Keratinocyte (primary cell): ENCODE data around the gene MAN1C1.

Experiments used
- EZH2 ChIP-seq: IDR thresholded peaks from one replicate; pipeline ENCODE4 v1.6.1; 2012; ENCODE audit warnings: inconsistent platforms, mild to moderate bottlenecking, low read length, moderate library complexity
- TF ChIP-seq, protein P1 (sequence below), 3 experiments: IDR thresholded peaks in 1 of 3; conservative IDR thresholded peaks in 1 of 3; optimal IDR thresholded peaks in 1 of 3; 2 replicates in 2 of 3; 3 replicates in 1 of 3; pipeline versions ENCODE3 to v1.5.1; 2011; ENCODE audit warnings: low read length in 3 of 3, mild to moderate bottlenecking in 3 of 3, moderate library complexity in 2 of 3, control low read depth in 1 of 3, inconsistent platforms in 1 of 3; ENCODE audit not compliant: insufficient read depth in 2 of 3; ENCODE audit errors: extremely low read depth in 1 of 3

DNA sequence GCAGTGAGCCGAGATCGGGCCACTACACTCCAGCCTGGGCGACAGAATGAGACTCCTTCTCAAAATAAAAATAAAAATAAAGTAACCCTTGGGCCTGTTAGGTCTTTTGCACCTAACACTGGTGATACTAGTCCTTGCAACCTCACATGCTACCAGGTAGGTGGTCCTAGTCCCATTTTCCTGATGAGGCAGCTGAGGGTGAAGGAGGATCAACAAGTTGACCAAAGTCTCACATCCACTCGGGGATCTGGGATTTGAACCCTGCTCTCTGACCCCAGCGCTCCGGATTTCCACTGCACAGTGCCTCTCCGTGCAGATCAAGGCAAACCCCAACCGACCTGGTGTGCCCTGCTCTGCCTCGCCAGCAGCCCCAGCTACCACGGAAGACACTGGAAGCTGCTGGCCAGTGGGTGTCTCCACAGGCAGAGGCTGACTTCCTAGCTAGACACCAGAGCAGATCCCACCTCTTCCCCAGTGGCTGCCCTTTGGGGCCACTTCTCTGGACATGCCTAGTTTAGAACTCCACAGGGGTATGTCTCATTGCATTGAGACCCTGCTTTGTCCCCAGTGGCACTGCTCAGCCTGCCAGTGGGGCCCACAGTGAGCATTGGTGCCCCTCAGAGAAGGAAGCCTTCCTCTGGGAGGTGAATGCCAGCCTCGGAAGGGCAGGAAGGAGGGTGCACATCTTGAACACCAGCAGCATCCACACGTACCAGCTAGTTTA, 45.6 kb upstream of the MAN1C1 start:
- TF ChIP-seq, protein P1, sequence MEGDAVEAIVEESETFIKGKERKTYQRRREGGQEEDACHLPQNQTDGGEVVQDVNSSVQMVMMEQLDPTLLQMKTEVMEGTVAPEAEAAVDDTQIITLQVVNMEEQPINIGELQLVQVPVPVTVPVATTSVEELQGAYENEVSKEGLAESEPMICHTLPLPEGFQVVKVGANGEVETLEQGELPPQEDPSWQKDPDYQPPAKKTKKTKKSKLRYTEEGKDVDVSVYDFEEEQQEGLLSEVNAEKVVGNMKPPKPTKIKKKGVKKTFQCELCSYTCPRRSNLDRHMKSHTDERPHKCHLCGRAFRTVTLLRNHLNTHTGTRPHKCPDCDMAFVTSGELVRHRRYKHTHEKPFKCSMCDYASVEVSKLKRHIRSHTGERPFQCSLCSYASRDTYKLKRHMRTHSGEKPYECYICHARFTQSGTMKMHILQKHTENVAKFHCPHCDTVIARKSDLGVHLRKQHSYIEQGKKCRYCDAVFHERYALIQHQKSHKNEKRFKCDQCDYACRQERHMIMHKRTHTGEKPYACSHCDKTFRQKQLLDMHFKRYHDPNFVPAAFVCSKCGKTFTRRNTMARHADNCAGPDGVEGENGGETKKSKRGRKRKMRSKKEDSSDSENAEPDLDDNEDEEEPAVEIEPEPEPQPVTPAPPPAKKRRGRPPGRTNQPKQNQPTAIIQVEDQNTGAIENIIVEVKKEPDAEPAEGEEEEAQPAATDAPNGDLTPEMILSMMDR (optimal IDR thresholded peaks at IDR 0.05 in 1 of 3, IDR thresholded peaks at IDR 0.05 in 1 of 3, conservative IDR thresholded peaks at IDR 0.05 in 1 of 3; ENCODE audit: extremely low read depth in 1 of 3, insufficient read depth in 2 of 3, low read length in 3 of 3) = no peak
- TF ChIP-seq EZH2 = no peak
